DOHH2 (cell line): ENCODE results near the gene CPNE6.

ENCODE experiments used
- EZH2phosphoT487 ChIP-seq: fragments of 200-600 bp; sonication (generic); IDR thresholded peaks from 2 replicates; pipeline ENCODE4 v1.6.1; 2017; ENCODE audit warnings: borderline replicate concordance, mild to moderate bottlenecking, antibody characterized with exemption, low read length, moderate library complexity, mixed read lengths
- TF ChIP-seq, protein P1 (sequence below): fragments of 200-600 bp; sonication (generic); IDR thresholded peaks from one replicate; pipeline ENCODE4 v1.5.1; 2014; ENCODE audit warnings: antibody characterized with exemption, mild to moderate bottlenecking, low read depth, low read length; ENCODE audit not compliant: poor library complexity, severe bottlenecking

DNA sequence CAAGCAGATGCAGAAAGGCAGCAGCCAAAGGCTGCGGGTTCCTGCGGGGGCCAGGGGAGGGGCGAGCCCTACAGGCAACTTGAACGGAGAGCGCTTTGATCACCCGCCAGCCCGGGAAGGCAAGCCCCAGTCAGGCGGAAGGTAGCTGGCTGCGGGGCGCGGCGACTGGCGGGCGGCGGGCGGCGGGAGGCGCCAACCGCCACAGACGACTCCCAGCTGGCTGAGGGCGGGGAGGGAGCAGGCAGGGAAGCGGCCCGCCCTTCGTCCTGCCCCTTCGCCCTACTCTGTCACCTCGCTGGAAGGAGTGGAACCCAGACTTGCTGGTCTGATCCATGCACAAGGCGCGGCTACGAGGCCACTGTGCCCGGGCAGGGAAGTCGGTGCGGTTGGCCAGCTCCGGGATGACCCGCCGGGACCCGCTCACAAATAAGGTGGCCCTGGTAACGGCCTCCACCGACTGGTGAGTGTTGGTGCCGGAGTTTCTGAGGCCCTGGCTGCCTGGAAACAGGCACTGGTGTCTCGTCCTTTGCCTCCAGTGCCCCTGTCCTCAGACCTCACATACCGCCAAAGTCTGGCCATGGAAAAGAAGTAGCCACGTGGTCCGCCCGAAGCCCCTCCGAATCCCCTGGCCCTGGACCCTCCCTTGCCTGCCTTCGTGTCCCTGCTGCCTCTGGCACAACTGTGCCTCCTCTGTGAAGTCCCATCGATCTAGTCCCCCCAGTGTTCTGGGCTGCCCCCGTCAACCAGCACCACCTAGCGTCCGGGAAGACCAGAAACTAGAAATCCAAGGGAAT, 35.0 kb upstream of the CPNE6 start:
- TF ChIP-seq, protein P1, sequence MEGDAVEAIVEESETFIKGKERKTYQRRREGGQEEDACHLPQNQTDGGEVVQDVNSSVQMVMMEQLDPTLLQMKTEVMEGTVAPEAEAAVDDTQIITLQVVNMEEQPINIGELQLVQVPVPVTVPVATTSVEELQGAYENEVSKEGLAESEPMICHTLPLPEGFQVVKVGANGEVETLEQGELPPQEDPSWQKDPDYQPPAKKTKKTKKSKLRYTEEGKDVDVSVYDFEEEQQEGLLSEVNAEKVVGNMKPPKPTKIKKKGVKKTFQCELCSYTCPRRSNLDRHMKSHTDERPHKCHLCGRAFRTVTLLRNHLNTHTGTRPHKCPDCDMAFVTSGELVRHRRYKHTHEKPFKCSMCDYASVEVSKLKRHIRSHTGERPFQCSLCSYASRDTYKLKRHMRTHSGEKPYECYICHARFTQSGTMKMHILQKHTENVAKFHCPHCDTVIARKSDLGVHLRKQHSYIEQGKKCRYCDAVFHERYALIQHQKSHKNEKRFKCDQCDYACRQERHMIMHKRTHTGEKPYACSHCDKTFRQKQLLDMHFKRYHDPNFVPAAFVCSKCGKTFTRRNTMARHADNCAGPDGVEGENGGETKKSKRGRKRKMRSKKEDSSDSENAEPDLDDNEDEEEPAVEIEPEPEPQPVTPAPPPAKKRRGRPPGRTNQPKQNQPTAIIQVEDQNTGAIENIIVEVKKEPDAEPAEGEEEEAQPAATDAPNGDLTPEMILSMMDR, result peak; percentile 79
- TF ChIP-seq EZH2phosphoT487, result no peak
